ENCODE results near the gene DYNC1LI2. TPM values are rescaled to one million over a fixed set of nuclear protein-coding genes. Genes with fewer than 3 reads are reported as not detected.
"Not testable (repeated sequence)": the region's sequence is repeated elsewhere in the genome, so short reads cannot be mapped to it uniquely, and the experiment has no call there.

DYNC1LI2 gene
- polyA plus RNA-seq, 5 donors, result 114 to 161 (median 144) TPM

DNA sequence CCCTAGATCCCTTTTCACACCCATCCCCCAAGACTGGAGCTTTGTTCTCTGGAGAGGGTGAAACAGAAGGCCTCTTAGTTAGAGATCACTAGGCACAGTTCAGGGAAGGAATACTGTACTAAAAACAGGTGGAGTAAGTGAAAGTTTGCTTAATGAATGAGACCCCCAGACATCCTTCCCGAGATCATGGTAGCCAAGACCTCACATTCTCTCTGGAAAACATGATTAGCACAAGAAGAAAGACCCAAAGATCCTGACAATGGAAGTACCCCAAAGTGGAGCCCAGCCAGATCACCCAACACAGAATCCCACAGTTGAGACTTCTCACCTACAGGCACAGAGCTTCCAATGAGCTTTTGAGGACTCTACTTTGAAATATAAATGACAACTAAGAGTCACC, 51.5 kb downstream of the DYNC1LI2 start:
- no peak for DNase-seq

DNA sequence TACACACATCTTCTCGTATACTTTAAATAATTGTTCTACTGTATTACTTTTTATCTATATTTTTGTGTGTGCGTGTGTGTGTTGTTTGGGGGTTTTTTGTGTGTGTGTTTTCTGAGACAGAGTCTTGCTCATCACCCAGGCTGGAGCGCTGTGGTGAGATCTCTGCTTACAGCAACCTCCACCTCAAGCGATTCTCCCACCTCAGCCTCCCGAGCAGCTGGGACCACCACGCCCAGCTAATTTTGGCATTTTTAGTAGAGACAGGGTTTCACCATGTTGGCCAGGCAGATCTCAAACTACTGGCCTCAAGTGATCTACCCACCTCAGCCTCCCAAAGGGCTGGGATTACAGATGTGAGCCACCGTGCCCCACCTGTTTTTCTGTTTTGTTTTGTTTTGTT, 53.4 kb downstream of the DYNC1LI2 start:
- DNase-seq, result no peak

DNA sequence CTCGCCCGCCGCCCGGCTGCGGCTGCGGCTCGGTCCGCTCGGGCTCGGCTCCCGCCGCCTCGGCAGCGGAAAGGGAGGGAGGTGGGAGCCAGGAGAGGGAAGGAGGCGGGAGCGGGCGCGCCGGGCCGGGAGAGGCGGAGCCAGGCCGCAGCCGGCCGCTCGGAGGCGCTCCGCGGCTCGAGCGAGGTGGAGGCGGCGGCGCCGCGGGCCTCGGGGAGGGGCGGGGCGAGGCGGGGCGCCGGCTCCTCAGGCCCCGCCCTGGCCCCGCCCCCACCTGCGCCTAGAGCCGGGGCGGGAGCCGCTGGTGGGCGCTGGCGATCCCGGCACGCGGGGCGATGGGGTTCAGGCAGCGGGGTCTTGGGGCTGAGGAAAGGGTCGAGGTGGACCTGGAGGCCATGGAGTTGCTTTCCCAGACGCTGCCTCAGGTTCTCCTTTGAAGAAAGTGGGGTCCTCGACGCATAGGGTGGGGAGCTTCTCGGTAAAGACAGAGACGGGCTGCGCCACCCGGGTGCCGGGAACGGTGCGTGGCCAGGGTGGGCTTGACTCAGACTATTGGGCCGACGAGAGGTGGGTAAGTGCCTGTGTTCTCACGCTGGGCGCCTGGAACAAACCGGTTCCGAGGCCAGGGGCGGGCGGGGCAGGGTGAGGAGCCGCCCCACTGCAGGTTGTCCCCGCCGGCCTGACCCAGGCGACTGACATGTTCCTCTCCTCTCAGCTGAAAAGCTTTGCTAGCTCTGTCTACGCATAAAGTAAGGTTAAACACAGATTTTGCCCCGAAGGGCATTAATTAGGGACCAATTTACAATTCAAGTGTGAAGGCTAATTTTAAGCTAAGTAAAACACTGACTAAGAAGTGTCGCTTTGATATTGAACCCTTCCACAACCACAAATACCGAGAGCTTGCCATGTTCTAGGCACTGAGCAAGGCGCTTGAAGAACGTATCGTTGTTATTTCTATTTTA, 54.5 kb downstream of the DYNC1LI2 start, which contains the start of gene CMTM4:
Gene CMTM4 (minus strand): TSS at position 75 of the 962 bp plus-strand sequence. CDS start 218 bp downstream, outside the sequence.
- DNase-seq, result peak; percentile 86 to 87

DNA sequence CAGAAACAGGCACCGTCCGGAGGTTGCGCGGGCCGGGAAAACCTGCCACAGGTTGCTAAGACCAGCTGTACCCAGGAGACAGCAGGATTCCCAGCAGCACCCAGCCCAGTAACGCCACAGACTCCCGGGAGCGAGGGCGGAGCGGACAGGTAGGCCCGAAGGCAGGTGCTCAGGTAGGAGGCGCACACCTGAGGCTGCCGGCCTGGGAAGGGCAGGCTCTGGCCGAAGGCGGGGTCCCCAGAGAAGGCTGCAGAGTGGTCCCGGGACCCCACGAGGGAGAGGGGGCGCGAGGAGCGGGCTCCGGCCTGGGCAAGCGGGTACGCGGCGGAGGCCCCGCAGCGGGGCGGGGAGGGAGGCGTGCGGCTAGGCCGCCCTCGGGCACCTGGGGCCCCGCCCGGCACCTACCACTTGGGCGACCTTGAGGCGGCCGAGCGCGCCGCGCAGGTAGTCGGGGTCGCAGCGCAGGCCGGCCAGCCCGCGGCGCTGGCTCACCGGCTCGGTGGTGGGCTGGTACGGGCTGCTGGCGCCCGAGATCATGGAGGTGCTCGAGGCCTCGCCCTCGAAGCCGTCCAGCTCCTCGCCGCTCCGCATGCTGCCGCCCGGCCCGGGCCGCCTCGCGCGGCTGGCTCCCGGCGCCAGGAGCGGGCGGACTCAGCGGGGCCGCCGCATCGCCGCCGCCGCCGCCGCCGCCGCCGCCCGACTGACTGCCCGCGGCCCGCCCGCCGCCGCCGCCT, 55.3 kb downstream of the DYNC1LI2 start:
- DNase-seq, result peak in 1 of 2 donors; percentile 17

DNA sequence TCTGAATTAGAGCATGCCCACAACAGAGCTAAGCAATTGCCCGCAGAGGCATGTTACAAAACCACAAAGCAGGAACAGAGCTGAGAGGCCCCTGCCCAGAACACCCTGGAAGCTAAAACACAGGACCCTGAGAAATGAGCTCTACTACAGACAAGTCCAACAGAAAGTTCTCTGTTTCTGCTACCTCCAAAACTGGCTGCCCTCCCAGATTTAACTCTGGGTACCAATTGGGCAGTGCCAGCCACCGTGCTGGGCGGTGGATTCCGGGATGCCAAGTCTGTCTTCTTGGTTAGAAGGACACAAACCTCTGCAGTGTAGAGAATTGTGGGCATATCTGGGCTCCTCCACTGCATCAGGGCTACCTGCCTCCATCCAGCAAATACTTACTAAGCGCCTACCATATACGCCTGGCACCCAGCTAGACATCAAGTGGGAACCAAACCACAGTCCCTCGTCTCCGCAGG, 55.9 kb downstream of the DYNC1LI2 start:
- DNase-seq, result no peak

DNA sequence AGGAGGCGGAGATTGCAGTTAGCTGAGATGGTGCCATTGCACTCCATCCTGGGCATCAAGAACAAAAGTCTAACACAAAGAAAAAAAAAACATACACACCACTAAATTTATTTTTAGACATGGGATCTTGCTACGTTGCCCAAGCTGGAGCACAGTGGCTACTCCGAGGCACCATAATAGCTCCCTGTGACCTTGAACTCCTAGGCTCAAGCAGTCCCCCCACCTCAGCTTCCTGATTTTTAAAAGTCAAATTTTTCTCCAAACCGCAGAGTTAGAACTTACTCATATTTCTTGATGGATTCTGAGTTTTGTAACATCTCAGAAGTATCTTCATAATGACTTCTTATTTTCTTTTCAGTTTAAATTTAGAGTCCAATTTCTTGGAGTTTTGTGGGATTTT, 58.3 kb downstream of the DYNC1LI2 start:
- no peak for DNase-seq

DNA sequence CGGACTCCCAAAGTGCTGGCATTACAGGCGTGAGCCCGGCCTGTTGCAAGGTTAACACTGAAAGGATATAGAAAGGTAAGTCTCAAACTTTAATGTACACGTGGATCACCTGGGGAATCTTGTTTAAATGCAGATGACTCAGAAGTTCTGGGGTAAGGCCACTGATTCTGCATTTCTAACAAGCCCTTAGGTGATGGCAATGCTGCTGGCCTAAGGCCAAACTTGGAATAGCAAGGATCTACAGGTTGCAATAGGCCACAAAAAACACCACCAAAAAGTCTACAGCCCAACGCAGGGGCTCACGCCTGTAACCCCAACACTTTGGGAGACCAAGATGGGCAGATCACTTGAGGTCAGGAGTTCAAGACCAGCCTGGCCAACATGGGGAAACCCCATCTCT, 59.1 kb downstream of the DYNC1LI2 start:
- no peak for DNase-seq

DNA sequence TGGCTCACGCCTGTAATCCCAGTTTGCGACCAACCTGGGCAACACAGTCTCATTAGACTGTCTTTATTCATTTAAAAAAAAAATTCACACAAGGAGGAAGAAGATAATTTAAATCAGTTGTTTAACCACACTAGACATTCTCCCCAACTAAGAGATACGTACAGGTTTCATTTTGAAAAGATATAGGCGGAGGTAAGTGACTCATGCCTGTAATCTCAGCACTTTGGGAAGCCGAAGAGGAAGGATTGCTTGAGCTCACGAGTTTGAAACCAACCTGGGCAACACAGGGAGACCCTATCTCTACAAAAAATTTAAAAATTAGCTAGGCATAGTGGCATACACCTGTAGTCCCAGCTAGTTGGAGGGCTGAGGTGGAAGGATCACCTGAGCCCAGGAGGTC, 60.2 kb downstream of the DYNC1LI2 start:
- DNase-seq, result no peak

DNA sequence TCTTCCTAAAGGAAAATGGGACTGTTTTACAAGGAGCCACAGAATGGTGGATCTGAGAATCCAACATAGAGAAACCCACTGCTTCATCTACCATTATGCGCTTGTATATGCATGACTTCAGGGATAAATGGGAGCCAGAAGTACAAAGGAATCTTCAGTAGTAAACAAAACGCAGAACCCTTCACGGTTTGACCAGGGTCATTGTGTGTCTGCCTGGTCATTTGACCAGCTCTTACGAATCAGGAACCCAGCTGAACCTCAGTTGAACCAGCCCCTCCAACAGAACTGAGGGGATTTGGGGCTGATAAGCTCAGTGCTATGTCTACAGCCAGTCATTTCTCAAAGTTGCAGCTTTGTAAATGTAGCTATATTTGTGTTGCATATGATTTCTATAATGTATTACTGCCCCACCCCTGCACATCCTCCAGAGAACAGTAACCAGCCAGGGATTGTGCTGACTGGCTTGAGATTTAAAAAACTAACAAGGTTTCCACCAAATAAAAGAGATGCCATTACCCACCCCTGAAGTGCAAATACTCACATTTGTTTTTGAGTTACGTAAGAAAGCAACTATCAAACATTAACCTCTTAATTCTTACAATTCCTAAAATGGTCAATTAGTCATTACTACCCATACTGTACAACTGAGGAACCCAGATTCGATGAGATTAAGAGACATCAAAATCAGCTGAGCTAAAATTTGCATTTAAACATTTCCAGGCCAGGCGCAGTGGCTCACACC, 61.1 kb downstream of the DYNC1LI2 start:
- no peak for DNase-seq

DNA sequence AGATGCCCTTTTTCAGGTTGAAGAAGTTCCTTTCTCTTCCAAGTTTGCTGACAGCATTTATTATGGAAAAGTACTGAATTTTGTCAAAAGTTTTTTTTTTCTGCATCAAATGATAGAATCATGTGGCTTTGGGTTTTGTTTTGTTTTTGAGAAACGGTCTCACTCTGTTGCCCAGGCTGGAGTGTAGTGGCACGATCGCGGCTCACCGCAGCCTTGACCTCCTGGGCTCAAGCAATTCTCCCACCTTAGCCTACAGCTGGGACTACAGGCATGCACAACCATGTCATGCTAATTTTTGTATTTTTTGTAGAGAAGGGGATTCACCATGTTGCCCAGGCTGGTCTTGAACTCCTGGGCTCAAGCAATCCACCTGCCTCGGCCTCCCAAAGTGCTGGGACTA, 62.1 kb downstream of the DYNC1LI2 start:
- DNase-seq, result no peak

DNA sequence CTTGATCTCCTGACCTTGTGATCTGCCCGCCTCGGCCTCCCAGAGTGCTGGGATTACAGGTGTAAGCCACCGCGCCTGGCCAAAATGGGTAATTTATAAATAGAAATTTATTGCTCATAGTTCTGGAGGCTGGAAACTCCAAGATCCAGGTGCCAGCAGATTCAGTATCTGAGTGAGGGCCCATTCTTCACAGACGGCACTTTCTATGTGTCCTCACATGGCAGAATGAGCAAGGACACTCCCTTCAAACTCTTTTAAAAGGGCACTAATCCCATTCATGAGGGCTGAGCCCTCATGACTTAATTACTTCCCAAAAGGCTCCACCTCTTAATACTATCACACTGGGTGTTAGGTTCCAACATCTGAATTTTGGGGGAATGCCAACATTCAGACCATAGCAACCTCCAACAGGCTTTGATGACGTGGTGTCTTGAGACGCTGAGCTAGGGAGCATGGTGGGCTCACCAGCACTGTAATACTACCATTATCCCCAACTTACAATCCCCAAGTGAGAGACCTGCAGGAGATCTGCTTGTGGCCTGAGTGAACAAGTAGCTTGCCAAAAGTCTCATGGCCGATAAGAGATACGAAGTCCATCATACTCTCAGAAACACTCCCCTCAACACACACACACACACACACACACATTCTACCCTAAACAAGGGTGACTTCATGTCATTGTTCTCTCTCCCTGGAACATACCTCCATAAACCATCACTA, 63.3 kb downstream of the DYNC1LI2 start:
- DNase-seq, result no peak

DNA sequence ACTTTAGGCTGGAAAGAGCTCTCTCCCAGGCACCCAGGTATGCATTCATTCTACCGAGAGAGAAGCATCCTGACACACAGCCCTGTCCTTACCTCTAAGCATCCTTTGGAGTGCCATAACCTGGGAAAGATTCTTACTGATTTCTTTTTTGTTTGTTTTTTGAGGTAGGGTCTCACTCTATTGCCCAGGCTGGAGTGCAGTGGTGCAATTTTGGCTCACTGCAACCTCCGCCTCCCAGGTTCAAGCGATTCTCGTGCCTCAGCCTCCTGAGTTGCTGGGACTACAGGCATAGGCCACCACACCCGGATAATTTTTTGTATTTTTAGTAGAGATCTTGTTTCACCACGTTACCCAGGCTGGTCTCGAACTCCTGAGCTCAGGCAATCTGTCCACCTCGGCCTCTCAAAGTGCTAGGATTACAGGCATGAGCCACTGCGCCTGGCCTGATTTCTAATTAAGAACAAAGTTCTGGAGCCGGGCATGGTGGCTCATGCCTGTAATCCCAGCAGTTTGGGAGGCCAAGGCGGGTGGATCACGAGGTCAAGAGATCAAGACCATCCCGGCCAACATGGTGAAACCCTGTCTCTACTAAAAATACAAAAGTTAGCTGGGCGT, 65.8 kb downstream of the DYNC1LI2 start:
- DNase-seq, result not testable (repeated sequence)

DNA sequence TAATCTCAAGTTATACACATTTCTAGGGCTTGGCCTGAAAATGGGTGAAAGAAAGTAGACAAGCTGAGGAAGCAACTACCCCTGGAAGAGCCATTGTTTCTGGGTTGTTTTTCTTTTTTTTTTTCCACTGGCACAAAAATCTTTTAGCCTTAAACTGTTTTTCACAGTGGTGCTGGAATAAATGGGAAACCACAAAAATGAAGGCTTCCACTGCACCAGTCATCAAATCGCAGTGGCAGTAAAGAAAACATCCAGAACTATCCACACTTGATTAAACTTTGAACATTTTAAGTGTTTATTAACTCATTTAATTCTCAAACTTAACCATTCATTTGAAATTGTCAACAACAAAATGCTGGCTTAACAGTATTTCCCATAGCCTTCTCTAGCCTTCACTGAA, 69.1 kb downstream of the DYNC1LI2 start:
- DNase-seq, result no peak

DNA sequence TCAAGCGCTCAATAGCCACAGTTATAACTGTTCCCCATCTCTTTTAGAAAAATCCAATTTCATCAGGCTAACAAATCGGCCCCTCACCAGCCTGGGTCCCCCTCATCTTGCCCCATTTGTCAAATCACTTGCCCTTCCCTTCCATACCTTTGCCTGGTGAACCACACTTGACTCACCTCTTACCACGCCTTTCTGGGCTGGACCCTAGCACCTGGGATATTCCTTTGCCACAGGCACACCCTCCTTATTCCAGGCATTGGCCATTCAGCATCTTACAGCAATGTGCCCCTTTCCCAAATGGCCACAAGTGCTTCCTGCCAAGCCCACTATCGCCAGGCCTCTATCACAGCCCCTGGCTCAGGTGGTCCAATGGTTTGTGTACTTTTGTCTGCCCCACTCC, 69.7 kb downstream of the DYNC1LI2 start:
- no peak for DNase-seq

DNA sequence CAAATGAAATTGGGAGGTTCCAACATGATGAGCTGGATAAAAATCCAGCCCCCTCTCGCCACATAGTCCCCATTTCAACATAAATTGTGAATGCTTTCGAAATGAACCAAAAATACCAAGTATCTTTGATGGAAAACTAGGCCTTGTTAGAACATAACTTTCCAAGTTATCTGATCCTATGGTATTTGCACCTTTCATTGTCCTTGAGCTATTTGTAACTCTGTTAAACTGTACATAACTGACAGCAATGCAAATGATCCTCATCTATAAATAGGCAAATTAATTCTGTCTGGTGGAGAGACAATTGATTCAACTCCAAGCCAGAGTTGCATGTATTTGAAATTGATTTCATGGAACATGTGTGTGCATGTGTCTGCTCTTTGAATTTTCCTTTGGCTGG, 73.1 kb downstream of the DYNC1LI2 start:
- DNase-seq, result no peak

DNA sequence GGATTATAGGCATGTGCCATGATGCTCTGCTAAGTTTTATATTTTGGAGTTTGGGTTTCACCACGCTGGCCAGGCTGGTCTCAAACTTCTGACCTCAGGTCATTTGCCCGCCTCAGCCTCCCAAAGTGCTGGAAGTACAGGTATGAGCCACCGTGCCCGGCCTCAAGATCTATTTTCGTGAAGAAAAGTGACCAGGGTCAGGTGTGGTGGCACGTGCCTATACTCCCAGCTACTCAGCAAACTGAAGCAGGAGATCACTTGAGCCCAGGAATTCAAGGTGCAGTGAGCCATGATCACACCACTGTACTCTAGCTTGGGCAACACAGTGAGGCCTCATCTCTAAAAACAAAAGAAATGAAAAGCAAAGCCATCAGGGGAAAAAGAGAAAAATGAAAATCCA, 73.6 kb downstream of the DYNC1LI2 start:
- no peak for DNase-seq

DNA sequence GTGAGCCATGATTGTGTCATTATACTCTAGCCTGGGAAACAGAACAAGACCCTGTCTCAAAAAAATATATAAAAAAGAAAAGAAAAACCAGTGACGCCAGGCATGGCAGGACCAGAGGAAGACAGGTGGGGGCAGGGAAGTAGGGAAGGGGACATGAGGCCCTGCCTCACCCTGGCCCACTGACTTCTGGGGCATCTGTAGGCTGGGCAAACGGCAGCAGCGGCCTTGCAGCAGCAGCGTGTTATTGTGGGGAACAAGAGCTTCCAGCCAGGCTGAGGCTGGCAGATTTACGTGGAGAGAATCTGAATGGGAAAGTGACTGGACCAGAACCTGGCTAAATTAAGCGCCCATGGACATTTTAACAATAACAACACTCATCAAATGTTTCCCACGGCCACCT, 74.2 kb downstream of the DYNC1LI2 start:
- DNase-seq, result no peak

DNA sequence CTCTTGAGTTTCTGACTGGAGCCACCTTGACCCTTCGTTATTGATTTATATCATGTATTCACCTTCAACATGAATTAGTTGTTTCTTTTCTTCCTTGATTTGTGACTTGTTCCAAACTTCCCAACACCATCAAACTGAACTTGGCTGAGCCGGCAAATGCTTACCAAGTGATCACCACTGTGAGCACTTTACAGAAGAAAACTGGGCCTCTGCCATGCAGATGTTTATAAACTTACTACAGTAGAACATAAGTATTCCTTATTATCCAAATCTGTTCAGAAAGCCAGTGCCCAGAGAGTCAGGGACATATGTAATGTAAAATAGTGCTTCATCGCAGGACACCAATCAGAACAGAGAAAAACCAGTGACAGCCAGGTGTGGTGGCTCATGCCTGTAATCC, 74.8 kb downstream of the DYNC1LI2 start:
- DNase-seq, result no peak

DNA sequence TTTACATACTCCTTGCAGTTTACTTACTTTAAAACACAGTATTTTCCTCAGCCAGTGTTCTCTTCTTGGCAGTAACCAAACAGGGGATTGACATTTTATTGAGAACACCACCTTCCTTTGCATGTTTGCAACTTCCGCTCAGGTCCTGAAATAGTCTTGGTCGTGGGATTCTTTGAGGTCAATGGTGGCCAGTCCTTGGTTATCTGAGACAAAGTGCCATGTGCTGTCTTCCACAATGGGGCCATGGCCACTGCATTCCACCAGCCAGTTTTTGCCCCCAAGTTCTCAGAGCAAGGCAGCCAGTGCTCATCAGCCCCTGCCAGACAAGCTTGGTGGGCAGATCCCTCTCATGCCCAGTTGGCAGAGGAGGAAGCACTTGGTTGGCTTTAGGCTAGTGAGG, 77.7 kb downstream of the DYNC1LI2 start:
- no peak for DNase-seq
